HG02981 (cell line): ENCODE data around the gene THOP1.

ENCODE experiments used
- ATAC-seq: cut with Tn5 transposase; IDR thresholded peaks from one replicate; pipeline ENCODE4 v1.9.1; 2021; ENCODE audit warnings: mild to moderate bottlenecking, moderate library complexity; ENCODE audit not compliant: unreplicated experiment

Gene THOP1

DNA sequence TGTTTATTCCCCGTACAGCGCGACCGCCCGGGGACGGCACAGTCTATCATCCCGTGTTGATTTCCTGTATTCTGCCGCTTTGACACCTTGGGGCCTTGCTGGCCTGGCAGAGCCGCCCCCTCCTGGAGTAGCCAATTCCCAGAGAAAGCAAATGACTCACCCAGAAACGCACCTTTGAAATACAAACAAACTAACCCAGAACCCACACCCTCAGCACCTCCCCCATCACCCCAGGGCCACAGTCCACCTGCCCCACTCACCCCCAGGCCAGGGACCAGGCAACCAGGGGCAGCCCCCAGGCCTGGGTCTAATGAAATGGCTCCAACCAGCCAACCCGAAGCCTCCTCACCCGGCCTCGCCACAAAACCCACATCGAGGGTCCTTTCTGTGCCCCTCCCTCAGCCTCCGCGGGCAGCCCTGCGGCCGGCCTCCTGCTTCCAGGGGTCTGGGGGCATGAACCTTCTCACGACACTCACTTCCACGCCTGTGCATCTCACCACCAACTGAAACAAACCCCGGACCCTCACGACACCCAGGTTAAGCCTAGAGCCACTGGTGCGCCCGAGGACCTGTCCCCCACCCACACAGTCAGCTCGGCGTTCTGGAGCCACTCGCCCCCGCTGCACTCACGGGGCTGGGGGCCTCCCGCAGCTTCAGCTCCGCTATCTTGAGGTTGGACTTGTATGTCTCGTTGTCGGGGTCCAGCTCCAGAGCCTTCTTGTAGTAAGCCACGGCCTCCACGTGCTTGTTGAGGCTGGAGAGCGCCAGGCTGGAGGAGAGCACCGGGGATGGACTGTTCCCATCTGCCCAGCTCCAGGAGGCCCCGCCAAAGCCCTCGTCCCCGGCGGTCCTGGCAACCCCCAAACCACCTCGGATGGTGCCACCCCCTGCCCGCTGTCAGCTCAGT is 23.2 kb upstream of the THOP1 start:
- no peak for ATAC-seq

- ATAC-seq = no peak
Measured at GRCh38 chr19:2762783-2763496, 22.4 kb upstream of the THOP1 start.

DNA sequence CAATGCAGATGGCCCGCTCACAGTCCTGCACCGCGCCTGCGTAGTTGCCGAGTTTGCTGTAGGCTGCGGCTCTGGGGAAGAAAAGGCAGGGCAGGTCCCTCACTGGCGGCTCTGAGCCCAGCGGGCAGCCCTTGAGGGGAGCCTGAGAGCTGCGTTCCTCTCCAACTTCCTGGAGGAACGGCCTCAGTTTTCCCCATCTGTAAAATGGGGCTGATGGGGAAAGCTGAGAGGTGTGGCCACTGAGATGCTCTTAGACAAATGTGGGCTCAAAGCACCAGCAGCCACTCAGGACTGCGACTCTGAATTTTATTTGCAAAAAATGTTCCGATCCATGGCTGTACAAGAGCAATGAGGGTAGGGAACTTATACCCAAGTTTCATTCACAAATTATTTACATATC is 21.6 kb upstream of the THOP1 start:
- ATAC-seq = no peak

DNA sequence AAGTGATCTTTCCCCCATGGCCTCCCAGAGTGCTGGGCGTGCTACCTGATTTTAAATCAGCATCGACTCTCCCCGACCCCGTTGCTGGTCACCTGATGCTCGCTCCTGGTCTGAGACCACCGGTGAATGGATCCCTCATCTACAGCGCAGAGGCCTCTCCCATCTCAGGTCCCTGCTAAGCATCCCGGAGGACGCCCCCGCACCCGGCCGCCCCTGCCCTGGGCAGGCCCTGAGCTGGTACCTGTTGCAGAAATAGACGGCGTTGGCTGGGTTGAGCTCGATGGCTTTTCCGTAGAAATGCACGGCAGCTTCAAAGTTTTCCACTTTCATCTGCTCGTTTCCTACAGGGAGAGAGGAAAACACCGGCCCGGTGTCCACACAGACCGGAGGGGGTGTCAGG is 20.4 kb upstream of the THOP1 start:
- ATAC-seq = no peak

DNA sequence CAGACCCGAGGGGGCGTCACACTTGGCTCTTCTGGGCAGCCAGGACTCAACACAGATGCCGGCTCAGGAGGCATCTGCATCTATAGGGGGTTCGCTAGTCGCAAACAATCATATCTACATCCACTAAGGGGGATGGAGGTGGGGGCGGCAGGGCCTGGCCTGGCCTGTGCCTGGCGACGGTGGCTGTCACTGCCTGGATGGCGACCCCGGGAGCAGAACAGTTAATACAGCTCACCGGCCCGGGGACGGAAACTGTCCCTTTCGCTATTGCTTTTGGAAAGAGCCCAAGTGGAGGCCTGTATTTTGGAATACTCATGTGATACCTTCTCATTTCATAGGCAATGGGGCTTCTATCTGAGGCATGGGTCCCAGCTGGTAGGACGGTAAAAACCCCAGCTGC is 19.9 kb upstream of the THOP1 start:
- no peak for ATAC-seq

DNA sequence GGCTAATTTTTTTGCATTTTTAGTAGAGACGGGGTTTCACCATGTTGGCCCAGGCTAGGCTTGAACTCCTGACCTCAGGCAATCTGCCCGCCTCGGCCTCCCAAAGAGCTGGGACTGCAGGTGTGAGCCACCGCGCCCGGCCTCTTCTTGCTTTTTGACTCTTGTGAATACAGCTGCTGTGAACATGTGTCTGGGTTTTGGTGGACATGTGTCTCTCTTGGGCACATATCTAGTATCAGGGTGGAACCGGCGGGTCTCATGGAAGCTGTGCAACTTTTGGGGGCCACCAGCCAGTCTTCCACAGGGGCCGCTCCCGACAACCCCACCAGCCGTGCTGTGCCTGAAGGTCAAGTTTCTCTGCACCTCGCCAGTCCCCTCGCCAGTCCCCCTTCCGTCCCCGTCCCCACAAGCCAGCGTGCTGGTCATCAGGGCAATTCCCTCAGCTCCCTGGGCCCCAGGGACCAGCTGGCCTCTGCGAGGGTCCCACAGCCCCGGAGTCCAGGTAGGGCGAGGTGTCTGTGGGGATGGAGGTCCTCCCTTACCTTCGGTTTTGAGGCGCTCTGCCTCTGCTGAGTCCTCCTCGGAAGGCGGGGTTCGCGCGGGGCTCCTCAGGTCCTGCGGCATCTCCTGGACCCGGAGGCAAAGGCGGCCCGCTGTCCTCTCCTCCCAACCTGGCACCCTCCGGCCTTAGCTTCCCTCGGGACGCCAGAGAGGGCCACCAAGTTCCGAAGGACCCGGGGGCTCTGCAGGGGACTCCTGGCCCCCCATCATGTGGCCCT is 18.5 kb upstream of the THOP1 start:
- no peak for ATAC-seq

GRCh38 chr19:2767688-2768087 is 17.6 kb upstream of the THOP1 start:
- no peak for ATAC-seq

GRCh38 chr19:2768365-2769132 is 16.8 kb upstream of the THOP1 start:
- ATAC-seq = no peak

DNA sequence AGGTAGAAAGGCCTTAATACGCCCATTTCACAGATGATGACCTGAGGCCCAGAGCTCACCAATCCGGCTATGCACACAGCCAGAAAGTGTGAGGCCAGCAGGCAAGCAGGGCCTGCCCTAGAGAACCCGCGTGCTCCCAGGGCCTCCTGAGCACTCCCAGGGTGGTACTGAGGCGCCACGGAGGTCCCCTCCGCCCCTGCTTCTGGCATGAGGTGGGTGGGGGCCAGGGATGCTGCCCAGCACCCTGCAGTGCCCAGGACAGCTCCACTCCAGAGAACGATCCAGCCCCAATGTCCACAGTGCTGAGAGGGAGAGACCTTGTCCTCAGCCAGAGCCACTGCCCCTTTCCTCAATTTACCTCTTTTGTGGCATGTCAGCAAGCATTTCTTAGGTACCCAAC is 16.1 kb upstream of the THOP1 start:
- no peak for ATAC-seq

DNA sequence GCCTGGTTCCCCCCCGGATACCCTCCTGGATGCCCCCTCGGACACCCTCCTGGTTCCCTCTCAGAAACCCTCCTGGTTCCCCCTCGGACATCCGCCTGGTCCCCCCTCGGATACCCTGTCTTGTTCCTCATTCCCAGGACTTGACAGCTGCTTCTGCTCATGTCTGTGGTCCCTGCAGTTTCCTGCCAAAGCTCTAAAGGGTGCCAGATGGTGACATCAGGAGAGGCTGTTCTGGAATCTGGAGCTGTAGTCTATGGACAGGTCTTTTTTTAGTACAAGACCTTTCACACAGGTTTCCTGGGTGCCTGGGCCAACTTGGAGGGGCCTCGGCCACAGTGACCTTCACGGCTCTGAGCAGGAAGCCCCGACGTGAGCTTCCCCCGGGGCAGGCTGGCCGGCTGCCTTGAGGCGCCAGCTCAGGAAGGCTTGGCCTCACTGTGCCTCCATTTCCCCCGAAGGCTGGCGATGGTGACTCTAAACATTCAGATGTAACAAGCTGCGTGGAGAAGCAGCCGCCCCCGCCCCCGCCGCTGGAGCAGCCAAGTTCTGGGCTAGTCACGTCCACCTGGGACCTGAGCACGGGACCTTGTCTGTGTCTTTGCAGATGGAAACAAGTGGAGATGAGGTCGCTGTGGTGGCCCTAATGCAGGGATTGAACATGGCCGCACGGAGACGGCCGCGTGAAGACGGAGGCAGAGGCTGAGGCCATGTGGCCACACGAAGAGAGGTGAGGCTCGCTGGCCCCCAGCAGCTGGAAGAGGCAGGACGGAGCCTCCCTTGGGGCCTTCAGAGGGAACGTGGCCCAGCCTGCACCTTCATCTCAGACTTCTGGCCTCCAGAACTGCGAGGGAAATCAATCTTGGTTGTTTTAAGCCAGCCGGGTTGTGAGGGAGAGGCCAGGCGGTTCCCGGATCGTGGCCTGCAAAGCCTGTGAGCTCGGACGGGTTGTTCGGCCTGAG is 15.0 kb upstream of the THOP1 start:
- ATAC-seq = no peak

- no peak for ATAC-seq
Measured at GRCh38 chr19:2771786-2772674, 13.3 kb upstream of the THOP1 start.

- ATAC-seq = no peak
Measured at GRCh38 chr19:2774083-2774679, 11.1 kb upstream of the THOP1 start.

DNA sequence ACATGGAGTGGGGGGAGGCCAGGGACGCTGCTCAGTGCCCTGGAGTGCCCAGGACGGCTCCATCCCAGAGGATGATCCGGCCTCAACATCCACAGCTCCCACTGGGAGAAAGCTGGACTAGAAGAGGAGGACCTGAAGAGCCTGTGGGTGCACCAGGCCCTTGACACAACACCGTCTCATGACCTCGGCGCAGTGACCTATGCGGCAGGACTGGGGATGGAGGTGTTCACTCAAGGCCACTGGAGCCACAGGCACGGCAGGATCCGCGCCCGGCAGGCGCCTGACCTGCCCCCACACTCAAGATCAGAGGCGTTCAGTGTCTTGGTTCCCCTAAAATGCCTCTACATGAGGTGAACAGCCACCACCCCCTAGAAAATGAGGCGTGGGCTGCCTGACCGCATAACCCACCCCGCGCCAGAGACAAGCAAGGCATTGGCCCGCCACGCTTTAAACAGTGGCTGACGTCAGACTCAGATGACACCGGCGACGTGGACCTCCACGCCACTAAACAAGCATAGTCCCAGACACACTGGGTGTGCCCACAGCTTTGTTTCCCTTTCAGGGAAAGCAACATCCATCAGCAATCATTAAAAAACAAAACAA is 10.2 kb upstream of the THOP1 start:
- no peak for ATAC-seq

GRCh38 chr19:2775556-2776430 is 9.5 kb upstream of the THOP1 start:
- no peak for ATAC-seq

- ATAC-seq = no peak
Measured at GRCh38 chr19:2777952-2778683, 7.2 kb upstream of the THOP1 start.

- no peak for ATAC-seq
Measured at GRCh38 chr19:2779121-2779740, 6.1 kb upstream of the THOP1 start.
